ENCODE results near the gene SNAPC5.
"Not testable (repeated sequence)": the region's sequence is repeated elsewhere in the genome, so short reads cannot be mapped to it uniquely, and the experiment has no call there.

Gene SNAPC5

GRCh38 chr15:66497502-66498455 lies at the start of gene SNAPC5:
Gene SNAPC5 (minus strand): TSS chr15:66497762. CDS start chr15:66497731, 31 bp downstream.
- DNase-seq (ENCODE audit: low read depth), result peak; percentile 84

- no peak for DNase-seq (ENCODE audit: low read depth)
These were observed 47.7 kb upstream of the SNAPC5 start for GRCh38 chr15:66545255-66545654.

GRCh38 chr15:66542896-66543295 lies 45.3 kb upstream of the SNAPC5 start:
- DNase-seq (ENCODE audit: low read depth), result no peak

- DNase-seq (ENCODE audit: low read depth), result no peak
These were observed 37.5 kb upstream of the SNAPC5 start for GRCh38 chr15:66535056-66535455.

DNA sequence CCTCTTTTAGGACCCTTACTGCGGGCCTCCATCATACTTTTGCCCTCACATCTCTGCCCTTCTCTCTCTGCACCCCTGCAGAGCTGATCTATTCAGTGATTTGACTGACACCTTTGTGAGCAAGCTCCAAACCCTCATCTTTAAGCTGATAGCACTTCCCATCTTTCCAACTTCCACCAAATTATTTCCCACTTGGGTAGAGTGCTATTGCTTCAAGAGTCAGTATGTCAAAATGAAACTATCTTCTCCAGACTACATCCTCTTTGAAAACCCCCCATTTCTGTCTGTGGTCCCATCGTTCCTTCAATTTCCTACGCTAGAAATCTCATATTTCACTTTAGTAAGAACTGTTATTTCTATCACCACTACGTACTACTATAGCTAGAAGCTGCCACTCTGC lies 27.3 kb upstream of the SNAPC5 start:
- DNase-seq (ENCODE audit: low read depth), result no peak

GRCh38 chr15:66523926-66524325 lies 26.4 kb upstream of the SNAPC5 start:
- no peak for DNase-seq (ENCODE audit: low read depth)

- DNase-seq (ENCODE audit: low read depth), result peak; percentile 24
These were observed 18.4 kb upstream of the SNAPC5 start for GRCh38 chr15:66515901-66516322.

GRCh38 chr15:66514586-66514985 lies 17.0 kb upstream of the SNAPC5 start:
- no peak for DNase-seq (ENCODE audit: low read depth)

DNA sequence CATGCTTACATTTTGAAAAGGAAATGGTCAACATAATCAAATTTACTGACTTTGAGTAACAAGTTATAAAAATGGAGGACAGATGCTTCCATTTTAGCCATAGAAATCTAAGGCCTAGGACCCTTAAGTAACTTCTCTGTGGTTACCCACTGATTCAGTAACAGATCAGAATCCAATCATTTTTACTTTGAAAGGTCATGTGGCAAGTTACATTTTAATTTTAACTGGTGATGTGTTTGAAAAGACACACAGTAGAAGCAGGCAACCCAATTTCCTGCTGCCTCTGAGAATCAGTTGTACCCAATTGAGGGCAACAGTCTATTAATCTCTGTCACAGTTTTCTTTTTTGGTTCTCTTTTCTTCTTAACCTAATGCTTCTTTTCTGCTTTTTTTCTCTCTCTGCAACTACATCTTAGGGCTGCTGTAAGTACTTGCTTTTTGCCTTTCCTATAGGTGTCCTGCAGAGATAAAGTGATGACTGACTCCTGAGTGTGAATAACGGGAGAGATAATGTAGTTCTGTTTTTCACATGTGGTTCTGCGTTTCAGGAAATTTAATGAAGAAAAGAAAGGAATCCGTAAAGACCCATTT lies 10.8 kb upstream of the SNAPC5 start:
- DNase-seq (ENCODE audit: low read depth), result no peak

DNA sequence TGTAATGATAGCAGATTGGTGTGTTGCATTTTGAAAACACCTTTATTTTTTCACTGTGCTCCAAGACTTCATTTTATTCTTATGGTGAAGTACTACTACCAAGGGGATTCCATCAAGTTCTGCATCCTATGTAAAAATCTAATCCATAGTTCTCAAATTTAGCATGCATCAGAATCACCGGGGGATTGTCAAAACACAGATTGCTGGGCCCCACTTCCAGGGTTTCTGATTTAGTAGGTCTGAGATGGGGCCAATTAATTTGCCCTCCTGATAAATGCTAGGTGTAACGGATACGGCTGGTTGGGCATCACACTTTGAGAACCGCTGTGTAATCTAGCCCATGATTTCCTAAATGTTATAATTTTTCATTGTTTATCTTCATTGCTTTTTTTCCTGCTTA lies 8.3 kb upstream of the SNAPC5 start:
- DNase-seq (ENCODE audit: low read depth), result no peak

GRCh38 chr15:66505430-66505811 lies 7.9 kb upstream of the SNAPC5 start:
- peak; percentile 62 for DNase-seq (ENCODE audit: low read depth)

GRCh38 chr15:66504563-66505429 lies 7.2 kb upstream of the SNAPC5 start, which contains the start of the genes RPL4 and ZWILCH:
Gene RPL4 (minus strand): TSS chr15:66504855. CDS start chr15:66504790, 65 bp downstream.
Gene ZWILCH (plus strand): TSS chr15:66505326. CDS start chr15:66505339, 13 bp downstream.
- DNase-seq (ENCODE audit: low read depth), result peak; percentile 95

DNA sequence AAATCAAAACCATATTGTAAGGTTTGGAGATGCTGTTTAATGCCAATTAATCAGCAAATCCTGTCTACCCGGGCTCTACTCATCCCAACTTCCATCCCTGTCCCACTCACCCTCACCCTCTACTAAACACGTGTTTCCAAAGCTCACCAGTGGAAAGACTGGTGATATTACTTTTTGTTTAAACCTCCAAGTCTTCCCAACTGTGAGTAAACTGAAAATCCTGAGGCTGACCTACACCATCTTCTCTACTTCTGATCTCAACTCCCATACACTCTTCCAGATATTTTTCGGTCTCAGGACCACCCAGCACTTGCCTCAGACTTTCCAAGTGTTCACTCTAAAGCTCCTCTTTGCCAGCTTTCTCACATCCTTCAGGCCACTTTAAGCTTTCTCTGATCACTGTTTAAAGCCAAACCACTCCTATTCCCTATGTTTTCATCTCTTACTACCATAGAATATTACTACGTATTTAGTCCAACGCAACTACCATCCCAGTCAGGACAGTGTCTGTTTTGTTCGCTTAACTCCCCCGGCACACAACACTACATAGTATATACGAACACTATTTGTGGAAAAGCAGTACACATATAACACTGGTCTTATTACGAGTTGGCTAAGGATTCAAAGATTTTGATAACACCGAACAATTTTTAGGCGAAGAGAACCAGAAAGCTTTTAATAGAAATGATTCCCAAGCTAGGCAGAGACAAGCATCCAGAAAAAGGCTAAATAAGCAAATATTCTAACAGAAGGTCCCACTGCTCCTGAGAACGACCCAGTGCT lies 6.4 kb upstream of the SNAPC5 start:
- DNase-seq (ENCODE audit: low read depth), result no peak

DNA sequence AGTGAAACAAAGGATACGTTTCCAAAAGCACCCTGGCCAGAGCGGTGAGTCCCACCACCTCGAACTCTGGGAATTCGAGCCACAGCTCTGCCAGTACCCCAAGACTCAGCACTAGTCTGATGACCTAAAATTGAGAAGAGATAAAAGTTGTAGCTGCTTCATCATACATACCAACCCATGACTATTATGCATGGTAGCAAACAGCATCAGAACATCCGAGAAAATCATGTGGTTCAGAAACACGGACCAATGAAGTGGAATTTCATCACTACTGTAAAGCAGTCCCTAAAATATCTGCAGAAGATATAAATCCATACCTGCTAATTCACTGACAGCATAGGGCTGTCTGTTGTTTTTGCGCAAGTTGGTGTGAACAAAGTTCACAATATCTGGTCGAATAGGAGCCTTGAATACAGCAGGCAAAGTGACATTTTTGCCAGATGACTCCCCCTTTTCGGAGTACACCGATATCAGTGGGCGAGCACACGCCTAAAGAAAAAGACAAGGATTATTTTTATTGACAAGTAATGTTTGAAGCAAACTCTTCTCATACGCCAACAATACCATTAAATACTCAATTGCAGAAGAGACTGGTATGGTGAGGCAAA lies 5.6 kb upstream of the SNAPC5 start:
- not testable (repeated sequence) for DNase-seq (ENCODE audit: low read depth)

DNA sequence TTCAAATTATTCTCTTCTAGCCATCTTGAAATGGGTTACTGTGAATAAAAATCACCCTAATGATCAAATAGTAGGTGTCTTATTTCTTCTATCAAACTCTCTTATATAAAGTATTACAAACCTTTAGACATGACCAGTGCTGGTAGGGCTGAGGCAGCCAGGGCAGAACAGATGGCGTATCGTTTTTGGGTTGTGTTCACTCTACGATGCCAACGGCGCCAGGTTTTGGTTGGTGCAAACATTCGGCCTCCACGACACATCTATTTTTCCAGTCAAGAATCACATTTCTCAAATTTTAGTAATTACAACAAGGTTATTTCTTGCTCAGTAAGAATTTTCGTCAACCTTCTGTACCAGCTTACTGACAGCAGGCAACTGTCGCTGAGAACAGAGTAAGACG lies 4.9 kb upstream of the SNAPC5 start:
- no peak for DNase-seq (ENCODE audit: low read depth)

GRCh38 chr15:66500346-66500745 lies 2.8 kb upstream of the SNAPC5 start:
- not testable (repeated sequence) for DNase-seq (ENCODE audit: low read depth)

DNA sequence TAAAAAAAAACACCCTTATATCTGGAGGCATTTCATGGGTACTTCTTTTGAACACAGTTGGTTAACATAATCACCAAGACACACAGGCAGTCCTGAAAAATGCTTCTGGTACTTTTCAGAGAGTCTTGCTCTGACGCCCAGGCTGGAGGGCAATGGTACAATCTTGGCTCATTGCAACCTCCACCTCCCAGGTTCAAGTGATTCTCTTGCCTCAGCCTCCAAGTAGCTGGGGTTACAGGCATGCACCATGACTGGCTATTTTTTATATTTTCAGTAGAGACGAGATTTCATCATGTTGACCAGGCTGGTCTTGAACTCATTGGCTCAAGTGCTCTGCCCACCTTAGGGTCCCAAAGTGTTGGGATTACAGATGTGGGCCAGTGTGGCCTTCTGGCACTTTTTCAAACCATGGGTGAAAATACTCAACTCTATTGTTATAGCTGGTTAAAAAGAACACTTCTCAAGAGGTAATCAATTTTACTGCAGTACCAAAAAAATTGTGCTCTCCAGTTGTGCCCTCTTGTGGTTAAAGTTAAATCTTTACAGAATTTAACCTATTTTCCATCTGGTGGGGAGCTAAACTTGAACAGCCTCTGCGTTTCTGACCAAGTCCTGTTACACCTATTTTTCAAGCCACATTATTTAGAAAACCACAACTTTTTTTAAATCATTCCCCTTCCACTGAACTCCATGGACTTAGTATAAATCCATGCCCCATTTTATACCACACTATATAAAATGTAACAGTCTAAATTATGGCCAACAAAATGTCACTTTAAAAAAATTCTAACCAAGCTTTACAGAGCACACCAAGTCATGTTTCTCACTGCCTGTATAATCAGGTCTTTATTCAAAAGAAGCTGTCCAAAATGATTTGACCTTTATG lies 1.2 kb upstream of the SNAPC5 start:
- no peak for DNase-seq (ENCODE audit: low read depth)

DNA sequence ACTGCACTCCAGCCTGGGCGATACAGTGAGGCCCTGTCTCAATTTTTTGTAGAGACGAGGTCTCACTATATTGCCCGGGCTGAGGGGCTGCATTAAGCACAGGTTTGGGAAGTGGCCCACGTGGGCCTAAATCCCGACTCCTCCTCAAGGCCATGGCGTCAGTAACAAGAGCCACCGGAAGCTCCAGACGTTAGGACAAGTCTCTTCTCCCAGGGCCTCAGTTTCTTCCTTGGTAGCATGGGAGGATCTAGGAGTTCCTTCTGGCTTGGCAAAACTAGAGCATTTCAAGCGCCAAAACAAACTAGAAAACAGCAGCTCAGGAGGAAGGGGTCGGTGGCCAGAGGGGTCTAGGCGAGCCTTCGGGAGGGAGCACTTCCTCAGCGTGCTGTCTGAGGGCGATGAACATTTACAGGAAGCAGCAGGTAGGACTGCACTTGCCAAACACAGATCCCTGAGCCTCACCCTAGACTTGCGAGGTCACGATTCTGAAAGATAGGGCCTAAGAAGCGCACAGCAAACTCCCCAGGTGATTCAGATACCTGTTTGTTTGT lies 536 bp downstream of the SNAPC5 start:
- no peak for DNase-seq (ENCODE audit: low read depth)

- DNase-seq (ENCODE audit: low read depth), result no peak
These were observed 3.3 kb downstream of the SNAPC5 start for GRCh38 chr15:66494262-66494661.

- no peak for DNase-seq (ENCODE audit: low read depth)
These were observed 5.7 kb downstream of the SNAPC5 start for GRCh38 chr15:66491846-66492245.

Measured in HS-27A (cell line).